ENCODE measurements around the gene KMT2D. TPM values are rescaled to one million over a fixed set of nuclear protein-coding genes. Genes with fewer than 3 reads are reported as not detected.

The KMT2D gene
- total RNA-seq, 2 donors from 2014 or later, result 118 to 123 TPM

DNA sequence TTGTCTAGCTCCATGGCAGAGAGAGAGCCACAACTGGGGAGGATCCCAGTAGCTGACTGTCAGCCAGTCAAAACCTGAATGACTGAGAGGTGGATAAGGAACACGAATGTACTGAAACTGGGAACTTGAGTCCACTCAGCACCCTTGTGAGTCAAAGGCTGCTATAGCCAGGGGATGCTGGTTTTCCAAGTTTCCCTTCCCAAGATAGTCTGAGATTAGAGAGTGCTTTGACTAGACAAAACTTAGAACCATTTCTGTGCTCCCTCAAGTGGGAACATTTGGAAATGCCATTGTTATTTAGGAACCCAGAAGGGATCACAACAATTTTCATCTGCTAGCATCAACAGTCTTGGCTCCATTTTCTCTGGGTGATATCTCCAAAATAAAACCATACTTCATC lies 46.0 kb downstream of the KMT2D start:
- Mint-ChIP-seq H3K27me3 (ENCODE audit: insufficient read depth) (no peaks in the 10 kb centered on the region), H3K27ac (no peak overlapping the region), H3K4me3 (no peak overlapping the region), H3K4me1 (peaks cover 19% of the 10 kb centered on the region), H3K9me3 (no peaks in the 10 kb centered on the region), H3K36me3 (ENCODE audit: low read depth) (no peaks in the 10 kb centered on the region)
- TF ChIP-seq, protein P1, sequence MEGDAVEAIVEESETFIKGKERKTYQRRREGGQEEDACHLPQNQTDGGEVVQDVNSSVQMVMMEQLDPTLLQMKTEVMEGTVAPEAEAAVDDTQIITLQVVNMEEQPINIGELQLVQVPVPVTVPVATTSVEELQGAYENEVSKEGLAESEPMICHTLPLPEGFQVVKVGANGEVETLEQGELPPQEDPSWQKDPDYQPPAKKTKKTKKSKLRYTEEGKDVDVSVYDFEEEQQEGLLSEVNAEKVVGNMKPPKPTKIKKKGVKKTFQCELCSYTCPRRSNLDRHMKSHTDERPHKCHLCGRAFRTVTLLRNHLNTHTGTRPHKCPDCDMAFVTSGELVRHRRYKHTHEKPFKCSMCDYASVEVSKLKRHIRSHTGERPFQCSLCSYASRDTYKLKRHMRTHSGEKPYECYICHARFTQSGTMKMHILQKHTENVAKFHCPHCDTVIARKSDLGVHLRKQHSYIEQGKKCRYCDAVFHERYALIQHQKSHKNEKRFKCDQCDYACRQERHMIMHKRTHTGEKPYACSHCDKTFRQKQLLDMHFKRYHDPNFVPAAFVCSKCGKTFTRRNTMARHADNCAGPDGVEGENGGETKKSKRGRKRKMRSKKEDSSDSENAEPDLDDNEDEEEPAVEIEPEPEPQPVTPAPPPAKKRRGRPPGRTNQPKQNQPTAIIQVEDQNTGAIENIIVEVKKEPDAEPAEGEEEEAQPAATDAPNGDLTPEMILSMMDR (conservative IDR thresholded peaks at IDR 0.05), result peak; percentile 47
- DNase-seq, result no peak
- no peaks in the 10 kb centered on the region for H3K4me1 ChIP-seq (ENCODE audit: control insufficient read depth, insufficient read depth, low read length)
- H3K27me3 ChIP-seq (ENCODE audit: control insufficient read depth, insufficient read depth, low read length, poor library complexity, severe bottlenecking), result no peaks in the 10 kb centered on the region
- no peak overlapping the region for H3K4me3 ChIP-seq (ENCODE audit: low read length)
- no peak overlapping the region for H3K27ac ChIP-seq (ENCODE audit: low read depth, low read length)
- 62 to 91% methylated on average over 1 of the region's 1 CpG for WGBS, 2 experiments (ENCODE audit: insufficient coverage in 1 of 2, insufficient read length in 1 of 2)
- H3K9ac ChIP-seq (ENCODE audit: extremely low read depth, low read length, poor library complexity, severe bottlenecking), result no peak overlapping the region
- no peaks in the 10 kb centered on the region for H3K9me3 ChIP-seq (ENCODE audit: control insufficient read depth, low read length)
- no peaks in the 10 kb centered on the region for H3K36me3 ChIP-seq (ENCODE audit: control insufficient read depth, insufficient read depth, low read length)

DNA sequence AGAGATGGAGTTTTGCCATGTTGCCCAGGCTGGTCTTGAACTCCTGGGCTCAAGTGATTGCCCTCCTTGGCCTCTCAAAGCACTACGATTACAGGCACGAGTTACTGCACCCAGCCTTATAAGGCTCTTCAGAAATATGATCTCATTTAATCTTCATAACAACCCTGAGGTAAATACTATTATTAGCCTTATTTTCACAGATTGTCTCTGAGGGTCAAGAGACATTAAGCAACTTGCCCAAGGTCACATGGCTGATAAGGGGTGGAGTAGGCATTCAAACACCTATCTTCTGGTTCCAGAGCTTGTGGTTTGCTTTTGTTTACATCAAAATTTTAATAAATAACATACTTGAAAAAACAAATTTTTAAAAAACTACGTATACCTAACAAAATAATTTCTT lies 47.2 kb downstream of the KMT2D start:
- Histone ChIP-seq H3K4me1 (ENCODE audit: control insufficient read depth, insufficient read depth, low read length) (no peaks in the 10 kb centered on the region), H3K27ac (ENCODE audit: low read depth, low read length) (no peak overlapping the region), H3K36me3 (ENCODE audit: control insufficient read depth, insufficient read depth, low read length) (peaks cover under 1% of the 10 kb centered on the region), H3K9ac (ENCODE audit: extremely low read depth, low read length, poor library complexity, severe bottlenecking) (no peak overlapping the region), H3K4me3 (ENCODE audit: low read length) (no peak overlapping the region), H3K9me3 (ENCODE audit: control insufficient read depth, low read length) (no peaks in the 10 kb centered on the region), H3K27me3 (ENCODE audit: control insufficient read depth, insufficient read depth, low read length, poor library complexity, severe bottlenecking) (no peaks in the 10 kb centered on the region)
- no peak for DNase-seq
- Mint-ChIP-seq H3K4me1 (peaks cover 20% of the 10 kb centered on the region), H3K4me3 (no peak overlapping the region), H3K36me3 (ENCODE audit: low read depth) (no peaks in the 10 kb centered on the region), H3K27me3 (ENCODE audit: insufficient read depth) (no peaks in the 10 kb centered on the region), H3K9me3 (no peaks in the 10 kb centered on the region), H3K27ac (no peak overlapping the region)
- WGBS, 2 experiments (ENCODE audit: insufficient coverage in 1 of 2, insufficient read length in 1 of 2), result 96 to 100% methylated on average over 2 of the region's 3 CpGs
- TF ChIP-seq, protein P1 (conservative IDR thresholded peaks at IDR 0.05), result no peak

DNA sequence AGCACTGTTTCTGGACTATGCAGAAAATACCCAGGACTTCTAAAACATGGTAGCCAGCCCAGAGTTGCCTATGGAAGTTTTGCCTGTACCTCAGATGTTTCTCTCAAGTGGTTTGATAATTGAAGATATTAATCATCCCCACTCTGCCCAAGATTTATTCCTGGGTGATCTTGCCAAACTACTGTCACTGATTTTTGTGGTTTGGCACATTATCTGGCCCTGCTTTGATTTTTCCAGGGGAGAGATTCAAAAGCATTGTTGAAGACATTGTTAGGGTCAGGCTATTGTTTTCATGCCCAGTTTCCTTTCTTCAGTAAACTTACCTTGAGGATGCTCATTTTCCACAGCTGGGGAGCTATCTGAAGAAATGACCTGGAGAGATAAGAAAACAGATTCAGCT lies 47.9 kb downstream of the KMT2D start:
- no peak overlapping the region for H3K9ac ChIP-seq (ENCODE audit: extremely low read depth, low read length, poor library complexity, severe bottlenecking)
- H3K4me3 ChIP-seq (ENCODE audit: low read length), result no peak overlapping the region
- DNase-seq, result no peak
- Mint-ChIP-seq H3K9me3 (no peaks in the 10 kb centered on the region), H3K4me1 (peaks cover 17% of the 10 kb centered on the region), H3K27ac (no peak overlapping the region), H3K27me3 (ENCODE audit: insufficient read depth) (no peaks in the 10 kb centered on the region), H3K4me3 (no peak overlapping the region), H3K36me3 (ENCODE audit: low read depth) (no peaks in the 10 kb centered on the region)
- H3K27ac ChIP-seq (ENCODE audit: low read depth, low read length), result no peak overlapping the region
- TF ChIP-seq, protein P1 (conservative IDR thresholded peaks at IDR 0.05), result no peak
- no peaks in the 10 kb centered on the region for H3K27me3 ChIP-seq (ENCODE audit: control insufficient read depth, insufficient read depth, low read length, poor library complexity, severe bottlenecking)
- no peaks in the 10 kb centered on the region for H3K4me1 ChIP-seq (ENCODE audit: control insufficient read depth, insufficient read depth, low read length)
- peaks cover 3% of the 10 kb centered on the region for H3K36me3 ChIP-seq (ENCODE audit: control insufficient read depth, insufficient read depth, low read length)
- no peaks in the 10 kb centered on the region for H3K9me3 ChIP-seq (ENCODE audit: control insufficient read depth, low read length)

Other genes starting within 250 kb of the KMT2D start
- 10 to 100 TPM; 40.6 to 59.9 TPM for gene CACNB3, start 242.3 kb downstream of the KMT2D start, total RNA-seq
- 100 to 1,000 TPM in 1 of 2 donors, 10 to 100 TPM in 1; 98.5 to 108 TPM for gene DDX23, start 208.6 kb downstream of the KMT2D start, total RNA-seq
- 10 to 100 TPM; 10.7 to 18.9 TPM for gene RND1, start 194.9 kb downstream of the KMT2D start, total RNA-seq
- 10 to 100 TPM; 30.1 to 30.7 TPM for gene FKBP11, start 135.3 kb downstream of the KMT2D start, total RNA-seq
- gene ARF3, start 103.3 kb downstream of the KMT2D start, total RNA-seq, result 100 to 1,000 TPM; 237 to 288 TPM
- under 1 TPM; 0.20 to 0.29 TPM for gene WNT10B, start 89.1 kb downstream of the KMT2D start, total RNA-seq
- gene WNT1, start 82.5 kb downstream of the KMT2D start, total RNA-seq, result not detected
- under 1 TPM; 0.31 to 0.33 TPM for gene DDN, start 61.4 kb downstream of the KMT2D start, total RNA-seq
- 10 to 100 TPM; 27.6 to 38.1 TPM for gene PRKAG1, start 42.0 kb downstream of the KMT2D start, total RNA-seq
- gene RHEBL1, start 9.2 kb upstream of the KMT2D start, total RNA-seq, result 1 to 10 TPM; 2.5 to 3.2 TPM
- gene DHH, start 34.0 kb upstream of the KMT2D start, total RNA-seq, result under 1 TPM; 0.15 to 0.51 TPM
- gene LMBR1L, start 50.1 kb upstream of the KMT2D start, total RNA-seq, result 10 to 100 TPM; 89.5 to 98.6 TPM
- 1,000 to 10,000 TPM; 1,474 to 1,587 TPM for gene TUBA1B, start 70.6 kb upstream of the KMT2D start, total RNA-seq
- 100 to 1,000 TPM; 166 to 298 TPM for gene TUBA1A, start 128.3 kb upstream of the KMT2D start, total RNA-seq
- gene TUBA1C, start 204.3 kb upstream of the KMT2D start, total RNA-seq, result 100 to 1,000 TPM; 600 to 684 TPM
- gene PRPH, start 234.4 kb upstream of the KMT2D start, total RNA-seq, result under 1 TPM; 0.42 to 0.51 TPM